Parathyroid adenoma (tissue), 2 donors: ENCODE measurements around the gene ZFR2.

Source experiments
- H2AFZ ChIP-seq: fragments of 300-600 bp; sonication (generic); one replicate; pipeline ENCODE4 v1.7.0; 2017; ENCODE audit warnings: antibody characterized with exemption, mild to moderate bottlenecking
- H3K27ac ChIP-seq: fragments of 300-600 bp; sonication (generic); one replicate; pipeline ENCODE4 v1.7.0; 2017
- H3K27me3 ChIP-seq: fragments of 300-600 bp; sonication (generic); one replicate; pipeline ENCODE4 v1.7.0; 2017; ENCODE audit warnings: low read length; ENCODE audit not compliant: control insufficient read depth, insufficient read depth
- H3K36me3 ChIP-seq: fragments of 300-600 bp; sonication (generic); one replicate; pipeline ENCODE4 v1.7.0; 2017; ENCODE audit warnings: low read length; ENCODE audit not compliant: control insufficient read depth, insufficient read depth
- H3K4me1 ChIP-seq: fragments of 300-600 bp; sonication (generic); one replicate; pipeline ENCODE4 v1.7.0; 2017; ENCODE audit warnings: control low read depth
- H3K4me2 ChIP-seq: fragments of 300-600 bp; sonication (generic); one replicate; pipeline ENCODE4 v1.7.0; 2017; ENCODE audit warnings: low read length
- H3K4me3 ChIP-seq: fragments of 300-600 bp; sonication (generic); one replicate; pipeline ENCODE4 v1.7.0; 2017; ENCODE audit warnings: low read depth, low read length
- H3K79me2 ChIP-seq: fragments of 300-600 bp; sonication (generic); one replicate; pipeline ENCODE4 v1.7.0; 2017; ENCODE audit warnings: control low read depth
- H3K9ac ChIP-seq: fragments of 300-600 bp; sonication (generic); one replicate; pipeline ENCODE4 v1.7.0; 2017; ENCODE audit warnings: mild to moderate bottlenecking
- H3K9me3 ChIP-seq: fragments of 300-600 bp; sonication (generic); one replicate; pipeline ENCODE4 v1.7.0; 2017; ENCODE audit warnings: low read length; ENCODE audit not compliant: control insufficient read depth
- TF ChIP-seq, protein P1 (sequence below): fragments of 300-600 bp; sonication (generic); IDR thresholded peaks from one replicate; pipeline ENCODE4 v1.7.0; 2017; ENCODE audit warnings: antibody characterized with exemption, mild to moderate bottlenecking
- donor health status: primary hyperparathyroidism.

The ZFR2 gene

DNA sequence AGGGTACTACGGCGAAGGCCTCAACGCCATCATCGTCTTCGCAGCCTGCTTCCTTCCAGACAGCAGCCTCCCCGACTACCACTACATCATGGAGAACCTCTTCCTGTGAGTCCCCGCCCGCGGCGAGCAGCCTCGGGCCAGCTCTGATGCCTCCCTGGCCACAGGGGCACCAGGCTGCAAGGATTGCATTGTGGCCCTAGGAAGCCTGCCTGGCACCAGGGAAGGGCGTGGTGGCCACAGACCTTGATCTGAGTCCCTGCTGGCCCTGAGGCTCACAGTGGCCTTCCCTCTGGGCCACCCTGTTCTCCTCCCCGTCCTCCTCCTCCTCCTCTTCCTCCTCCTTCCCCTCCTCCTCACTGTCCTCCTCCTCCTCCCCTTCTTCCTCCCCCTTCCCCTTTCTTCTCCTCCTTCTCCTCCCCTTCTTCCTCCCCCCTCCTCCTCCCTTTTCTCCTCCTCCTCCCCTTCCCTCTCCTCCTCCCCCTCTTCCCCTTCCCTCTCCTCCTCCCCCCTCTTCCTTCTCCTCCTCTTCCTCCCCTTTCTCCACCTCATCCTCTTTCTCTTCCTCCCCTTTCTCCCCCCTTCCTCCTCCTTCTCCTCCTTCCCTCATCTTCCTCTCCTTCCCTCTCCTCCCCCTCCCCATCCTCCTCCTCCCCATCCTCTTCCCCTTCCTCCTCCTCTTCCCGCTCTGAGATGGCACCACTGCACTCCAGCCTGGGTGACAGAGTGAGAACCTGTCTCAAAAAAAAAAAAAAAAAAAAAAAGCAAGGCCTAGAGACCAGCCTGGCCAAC, 39.6 kb upstream of the ZFR2 start:
- Histone ChIP-seq H3K9ac (no peak overlapping the region), H3K4me2 (no peak overlapping the region), H3K79me2 (no peaks in the 10 kb centered on the region), H3K27me3 (no peaks in the 10 kb centered on the region), H3K9me3 (no peaks in the 10 kb centered on the region), H3K36me3 (no peaks in the 10 kb centered on the region), H3K4me3 (no peak overlapping the region), H3K4me1 (no peaks in the 10 kb centered on the region), H2AFZ (no peak overlapping the region), H3K27ac (no peak overlapping the region)
- TF ChIP-seq, protein P1, sequence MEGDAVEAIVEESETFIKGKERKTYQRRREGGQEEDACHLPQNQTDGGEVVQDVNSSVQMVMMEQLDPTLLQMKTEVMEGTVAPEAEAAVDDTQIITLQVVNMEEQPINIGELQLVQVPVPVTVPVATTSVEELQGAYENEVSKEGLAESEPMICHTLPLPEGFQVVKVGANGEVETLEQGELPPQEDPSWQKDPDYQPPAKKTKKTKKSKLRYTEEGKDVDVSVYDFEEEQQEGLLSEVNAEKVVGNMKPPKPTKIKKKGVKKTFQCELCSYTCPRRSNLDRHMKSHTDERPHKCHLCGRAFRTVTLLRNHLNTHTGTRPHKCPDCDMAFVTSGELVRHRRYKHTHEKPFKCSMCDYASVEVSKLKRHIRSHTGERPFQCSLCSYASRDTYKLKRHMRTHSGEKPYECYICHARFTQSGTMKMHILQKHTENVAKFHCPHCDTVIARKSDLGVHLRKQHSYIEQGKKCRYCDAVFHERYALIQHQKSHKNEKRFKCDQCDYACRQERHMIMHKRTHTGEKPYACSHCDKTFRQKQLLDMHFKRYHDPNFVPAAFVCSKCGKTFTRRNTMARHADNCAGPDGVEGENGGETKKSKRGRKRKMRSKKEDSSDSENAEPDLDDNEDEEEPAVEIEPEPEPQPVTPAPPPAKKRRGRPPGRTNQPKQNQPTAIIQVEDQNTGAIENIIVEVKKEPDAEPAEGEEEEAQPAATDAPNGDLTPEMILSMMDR = no peak

DNA sequence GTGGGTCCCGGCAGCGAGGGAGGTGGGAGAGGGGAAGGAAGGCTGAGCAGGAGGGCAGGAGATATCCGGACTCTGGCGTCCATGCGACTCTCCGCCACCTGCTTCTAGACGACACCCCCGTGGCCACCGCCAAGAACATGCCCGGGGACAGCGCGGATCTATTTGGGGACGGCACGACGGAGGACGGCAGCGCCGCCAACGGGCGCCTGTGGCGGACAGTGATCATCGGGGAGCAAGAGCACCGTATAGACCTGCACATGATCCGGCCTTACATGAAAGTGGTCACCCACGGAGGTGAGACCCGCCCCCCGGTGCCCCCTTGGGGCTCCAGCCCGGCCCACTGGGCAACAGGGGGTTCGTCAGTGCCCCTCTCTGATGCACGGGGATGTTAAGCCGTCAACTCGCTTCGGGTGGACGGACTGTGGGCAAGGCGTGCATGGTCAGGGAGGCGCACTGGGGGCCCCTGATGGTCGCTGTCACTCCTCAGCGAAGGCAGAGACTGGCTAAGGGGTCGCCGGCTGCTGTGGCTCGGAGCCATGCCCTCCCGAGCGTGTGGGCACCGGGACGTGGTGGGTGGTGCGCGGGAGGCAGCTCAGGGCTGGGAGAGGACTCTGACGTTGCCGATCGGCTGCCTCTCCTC, 38.9 kb upstream of the ZFR2 start:
- no peaks in the 10 kb centered on the region for H3K36me3 ChIP-seq
- H3K9me3 ChIP-seq = no peaks in the 10 kb centered on the region
- H3K9ac ChIP-seq = no peak overlapping the region
- H3K27ac ChIP-seq = no peak overlapping the region
- H2AFZ ChIP-seq = no peak overlapping the region
- no peaks in the 10 kb centered on the region for H3K79me2 ChIP-seq
- H3K4me2 ChIP-seq = no peak overlapping the region
- no peak overlapping the region for H3K4me3 ChIP-seq
- TF ChIP-seq, protein P1 = no peak
- H3K4me1 ChIP-seq = no peaks in the 10 kb centered on the region
- H3K27me3 ChIP-seq = no peaks in the 10 kb centered on the region

DNA sequence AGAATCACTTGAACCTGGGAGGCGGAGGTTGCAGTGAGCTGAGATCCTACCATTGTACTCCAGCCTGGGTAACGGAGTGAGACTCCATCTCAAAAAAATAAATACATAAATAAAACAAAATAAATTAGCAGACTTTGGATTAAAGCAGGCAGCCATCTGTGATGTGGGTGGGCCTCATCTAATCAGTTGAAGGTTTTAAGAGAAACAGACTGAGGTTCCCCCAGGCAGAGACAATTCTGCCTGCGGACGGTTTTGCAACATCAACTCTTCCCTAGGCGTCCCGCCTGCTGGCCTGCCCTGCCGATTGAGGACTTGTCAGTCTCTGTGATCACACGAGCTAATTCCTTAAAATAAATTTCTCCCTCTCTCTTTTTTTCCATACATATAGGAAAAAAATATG, 35.4 kb upstream of the ZFR2 start:
- Histone ChIP-seq H3K27me3 (no peaks in the 10 kb centered on the region), H3K9ac (no peak overlapping the region), H3K9me3 (no peaks in the 10 kb centered on the region), H3K4me3 (no peak overlapping the region), H3K4me1 (no peaks in the 10 kb centered on the region), H3K79me2 (no peaks in the 10 kb centered on the region), H2AFZ (no peak overlapping the region), H3K36me3 (no peaks in the 10 kb centered on the region), H3K27ac (no peak overlapping the region), H3K4me2 (no peak overlapping the region)
- TF ChIP-seq, protein P1 = no peak

DNA sequence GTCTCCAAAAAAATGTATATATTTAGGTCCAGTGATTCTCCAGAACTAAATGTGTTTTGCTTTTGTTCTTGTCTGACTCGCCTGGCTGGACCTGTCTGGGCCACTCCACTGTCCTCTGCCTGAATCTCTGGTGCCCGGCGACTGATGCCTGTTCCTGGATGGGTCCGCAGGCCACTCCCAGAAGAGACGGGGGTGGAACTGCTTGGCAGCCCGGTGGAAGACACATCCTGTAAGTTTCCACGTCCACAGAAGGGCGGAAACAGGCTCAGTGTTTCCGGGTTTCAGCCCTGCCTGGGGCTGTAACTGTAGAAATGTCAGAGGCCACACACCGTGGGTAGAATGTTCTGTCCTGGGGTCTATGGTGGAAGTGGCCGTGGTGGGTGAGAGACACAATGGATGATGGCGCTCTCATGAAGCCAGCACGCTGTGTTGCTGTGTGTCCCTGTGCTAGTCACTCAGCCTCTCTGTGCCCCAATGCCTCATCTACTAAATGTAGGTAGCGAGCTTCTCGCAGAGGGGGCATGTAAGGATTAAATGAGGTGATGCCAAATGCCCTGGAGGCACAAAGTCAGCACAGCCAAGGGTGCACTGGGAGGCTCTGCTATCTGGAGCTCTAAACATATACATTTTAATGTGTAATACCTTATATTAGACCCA, 33.6 kb upstream of the ZFR2 start:
- H2AFZ ChIP-seq = no peak overlapping the region
- no peaks in the 10 kb centered on the region for H3K9me3 ChIP-seq
- H3K4me2 ChIP-seq = no peak overlapping the region
- H3K4me3 ChIP-seq = no peak overlapping the region
- TF ChIP-seq, protein P1 = no peak
- no peaks in the 10 kb centered on the region for H3K36me3 ChIP-seq
- no peaks in the 10 kb centered on the region for H3K4me1 ChIP-seq
- no peak overlapping the region for H3K9ac ChIP-seq
- H3K27me3 ChIP-seq = no peaks in the 10 kb centered on the region
- H3K27ac ChIP-seq = no peak overlapping the region
- H3K79me2 ChIP-seq = no peaks in the 10 kb centered on the region
